ENCODE data around the gene OSER1. TPM values are rescaled to one million over a fixed set of nuclear protein-coding genes. Genes with fewer than 3 reads are reported as not detected.

OSER1 gene
- total RNA-seq, 4 donors from 2014 or later, result 37.6 to 55.3 (median 38.2) TPM

DNA sequence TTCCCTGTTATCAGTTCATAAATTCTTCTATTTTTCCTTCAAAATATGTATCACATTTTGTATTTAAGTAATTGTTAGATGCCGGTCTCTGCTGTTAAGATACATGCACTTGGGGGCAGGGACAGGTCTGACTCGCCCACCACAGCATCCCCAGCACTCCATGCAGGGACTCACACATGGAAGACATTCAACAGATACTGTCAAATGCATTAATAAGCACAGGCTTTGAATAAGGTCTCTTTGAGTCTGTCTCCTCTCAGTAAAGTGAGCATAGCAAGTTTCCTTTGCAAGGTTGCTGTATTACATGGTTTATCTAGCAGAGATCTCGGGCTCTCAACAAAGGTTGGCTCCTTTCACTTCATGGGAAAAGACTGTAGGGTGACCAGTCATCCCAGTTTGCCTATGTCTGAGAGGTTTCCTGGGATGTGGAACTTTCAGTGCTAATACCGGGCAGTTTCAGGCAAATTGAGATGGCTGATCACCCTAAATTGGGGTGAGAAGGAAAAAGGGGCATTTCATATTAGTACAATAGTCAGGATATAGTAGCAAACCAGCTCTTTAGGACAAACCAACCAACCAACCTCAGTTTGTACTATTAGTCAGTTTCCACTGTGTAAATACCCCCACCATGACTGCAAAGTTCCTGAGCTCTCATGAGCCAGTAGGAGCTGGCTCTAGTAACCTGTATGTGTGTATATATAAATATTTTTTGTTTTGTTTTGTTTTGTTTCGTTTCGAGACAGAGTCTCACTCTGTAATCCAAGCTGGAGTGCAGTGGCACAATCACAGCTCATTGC lies 38.6 kb downstream of the OSER1 start:
- Histone ChIP-seq H3K36me3 (no peaks in the 10 kb centered on the region), H3K27ac (peak overlapping the region in 1 of 4 donors; percentile 45), H3K9me3 (no peaks in the 10 kb centered on the region), H3K4me1 (no peaks in the 10 kb centered on the region), H3K4me3 (no peak overlapping the region), H3K27me3 (no peaks in the 10 kb centered on the region)
- no peak for DNase-seq
- no peak for TF ChIP-seq POLR2A (IDR thresholded peaks at IDR 0.05)
- TF ChIP-seq, protein P1, sequence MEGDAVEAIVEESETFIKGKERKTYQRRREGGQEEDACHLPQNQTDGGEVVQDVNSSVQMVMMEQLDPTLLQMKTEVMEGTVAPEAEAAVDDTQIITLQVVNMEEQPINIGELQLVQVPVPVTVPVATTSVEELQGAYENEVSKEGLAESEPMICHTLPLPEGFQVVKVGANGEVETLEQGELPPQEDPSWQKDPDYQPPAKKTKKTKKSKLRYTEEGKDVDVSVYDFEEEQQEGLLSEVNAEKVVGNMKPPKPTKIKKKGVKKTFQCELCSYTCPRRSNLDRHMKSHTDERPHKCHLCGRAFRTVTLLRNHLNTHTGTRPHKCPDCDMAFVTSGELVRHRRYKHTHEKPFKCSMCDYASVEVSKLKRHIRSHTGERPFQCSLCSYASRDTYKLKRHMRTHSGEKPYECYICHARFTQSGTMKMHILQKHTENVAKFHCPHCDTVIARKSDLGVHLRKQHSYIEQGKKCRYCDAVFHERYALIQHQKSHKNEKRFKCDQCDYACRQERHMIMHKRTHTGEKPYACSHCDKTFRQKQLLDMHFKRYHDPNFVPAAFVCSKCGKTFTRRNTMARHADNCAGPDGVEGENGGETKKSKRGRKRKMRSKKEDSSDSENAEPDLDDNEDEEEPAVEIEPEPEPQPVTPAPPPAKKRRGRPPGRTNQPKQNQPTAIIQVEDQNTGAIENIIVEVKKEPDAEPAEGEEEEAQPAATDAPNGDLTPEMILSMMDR (IDR thresholded peaks at IDR 0.05), result no peak

DNA sequence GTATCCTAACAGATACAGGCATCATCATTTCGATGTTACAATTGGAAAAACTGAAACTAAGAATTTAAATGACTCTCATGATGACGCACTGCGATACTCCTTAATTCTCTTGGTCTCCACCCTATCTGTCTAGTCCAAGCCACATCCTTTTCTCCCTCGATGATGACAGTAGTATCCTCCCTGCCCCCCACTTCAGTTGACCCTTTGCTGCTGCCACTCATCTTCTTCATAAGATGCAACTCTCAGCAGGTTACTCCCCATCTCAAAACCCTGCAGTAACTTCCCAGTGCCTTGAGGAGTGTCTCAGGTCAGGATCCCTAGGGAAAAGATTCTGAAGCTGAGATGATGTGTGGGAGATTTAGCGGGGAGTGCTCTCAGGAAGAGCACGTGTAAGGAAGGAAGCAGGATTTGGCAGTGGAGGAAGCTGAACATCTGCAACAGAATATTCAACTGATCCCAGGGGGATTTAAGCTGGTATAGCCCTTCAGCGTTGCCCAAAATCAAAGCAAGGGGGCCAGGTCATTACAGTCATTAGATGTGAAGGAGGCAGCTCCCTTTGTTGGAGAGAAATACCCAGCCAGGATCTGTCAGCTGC lies 39.7 kb downstream of the OSER1 start:
- TF ChIP-seq, protein P1 (IDR thresholded peaks at IDR 0.05), result no peak
- TF ChIP-seq POLR2A (IDR thresholded peaks at IDR 0.05), result no peak
- Histone ChIP-seq H3K4me1 (no peaks in the 10 kb centered on the region), H3K27ac (peak overlapping the region in 1 of 4 donors; percentile 45), H3K9me3 (no peaks in the 10 kb centered on the region), H3K36me3 (no peaks in the 10 kb centered on the region), H3K4me3 (no peak overlapping the region), H3K27me3 (no peaks in the 10 kb centered on the region)
- DNase-seq, result no peak

DNA sequence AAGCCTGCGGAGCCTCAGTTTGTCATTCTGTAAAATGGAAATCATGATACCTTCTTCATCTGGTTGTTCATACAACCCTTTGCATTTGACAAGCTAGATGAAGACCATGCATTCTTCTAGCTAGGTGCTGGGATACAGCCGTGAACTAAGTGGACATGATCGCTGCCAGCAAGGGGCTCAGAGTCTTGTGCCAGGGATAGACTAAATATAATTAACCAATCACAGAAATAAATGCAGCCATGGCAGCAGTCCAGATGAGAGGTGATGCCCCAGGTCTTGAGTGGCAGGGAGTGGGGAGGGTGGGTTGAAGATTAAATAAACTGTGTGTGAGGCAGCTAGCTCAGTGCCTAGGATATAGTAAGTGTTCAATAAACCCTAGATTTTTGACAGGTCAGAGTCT lies 42.8 kb downstream of the OSER1 start:
- Histone ChIP-seq H3K27me3 (no peaks in the 10 kb centered on the region), H3K4me3 (no peak overlapping the region), H3K4me1 (no peaks in the 10 kb centered on the region), H3K36me3 (no peaks in the 10 kb centered on the region), H3K9me3 (no peaks in the 10 kb centered on the region), H3K27ac (peak overlapping the region in 1 of 4 donors; percentile 31)
- TF ChIP-seq, protein P1 (IDR thresholded peaks at IDR 0.05), result no peak
- no peak for TF ChIP-seq POLR2A (IDR thresholded peaks at IDR 0.05)
- no peak for DNase-seq

DNA sequence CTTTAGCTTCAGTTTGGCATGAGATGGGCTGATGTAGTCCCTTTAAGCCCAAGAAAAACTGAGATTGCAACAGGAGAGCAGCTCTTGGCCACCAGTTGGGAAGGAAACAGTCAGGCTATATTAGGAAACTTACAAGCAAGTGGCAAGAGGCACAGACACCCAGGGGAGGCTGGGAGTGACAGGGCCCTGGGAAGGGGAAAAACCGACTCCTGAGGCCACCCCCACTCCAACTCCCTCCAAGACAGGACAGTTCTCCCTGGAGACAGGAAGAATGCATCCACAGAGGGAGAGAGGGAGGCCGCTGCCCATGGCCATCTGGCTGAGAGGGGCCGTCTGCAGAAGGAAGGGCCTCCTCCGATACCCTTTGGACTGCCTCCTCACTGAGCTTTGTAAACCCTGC lies 44.1 kb downstream of the OSER1 start:
- Histone ChIP-seq H3K27me3 (no peaks in the 10 kb centered on the region), H3K4me1 (no peaks in the 10 kb centered on the region), H3K27ac (peak overlapping the region in 2 of 4 donors; percentile 21 to 57), H3K36me3 (no peaks in the 10 kb centered on the region), H3K4me3 (no peak overlapping the region), H3K9me3 (no peaks in the 10 kb centered on the region)
- no peak for TF ChIP-seq POLR2A (IDR thresholded peaks at IDR 0.05)
- TF ChIP-seq, protein P1 (IDR thresholded peaks at IDR 0.05), result no peak
- no peak for DNase-seq

DNA sequence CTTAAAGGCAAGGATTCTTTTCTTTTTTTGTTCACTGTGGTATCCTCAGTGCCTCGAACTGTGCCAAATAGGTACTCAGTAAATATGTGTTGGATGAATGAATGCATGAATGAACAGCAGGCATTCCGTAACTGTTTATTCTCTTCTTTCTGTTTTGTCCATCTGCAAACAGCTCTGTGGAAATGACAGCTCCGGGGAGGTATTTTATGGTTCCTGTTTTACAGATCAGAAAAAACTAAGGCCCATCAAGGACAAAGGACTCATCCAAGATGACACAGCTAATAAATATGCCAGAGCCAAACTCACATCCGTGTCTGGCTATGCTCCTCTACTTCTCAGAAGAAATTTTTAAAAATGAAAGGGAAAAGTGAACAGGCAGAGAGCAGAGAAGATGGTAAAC lies 44.6 kb downstream of the OSER1 start:
- TF ChIP-seq, protein P1 (IDR thresholded peaks at IDR 0.05), result no peak
- no peak for TF ChIP-seq POLR2A (IDR thresholded peaks at IDR 0.05)
- DNase-seq, result no peak
- Histone ChIP-seq H3K4me1 (no peaks in the 10 kb centered on the region), H3K4me3 (no peak overlapping the region), H3K27ac (peak overlapping the region in 2 of 4 donors; percentile 21 to 57), H3K9me3 (no peaks in the 10 kb centered on the region), H3K27me3 (no peaks in the 10 kb centered on the region), H3K36me3 (no peaks in the 10 kb centered on the region)

Data from Peyer's patch (tissue), 4 donors.